HCT116 (cell line): ENCODE data around the gene SETD3. TPM values are rescaled to one million over a fixed set of nuclear protein-coding genes. Genes with fewer than 3 reads are reported as not detected.

Experiments
- ATAC-seq: fragments of 200-7000 bp; cut with Tn5 transposase; 2 replicates; pipeline ENCODE4 v1.9.1; 2020; ENCODE audit warnings: mild to moderate bottlenecking, moderate library complexity
- BruUV-seq: library from RNA; stranded (reverse); fragments of 400-500 nt; replicated peaks from 2 replicates; lab custom pipeline; 2021; lab: Mats Ljungman, UMichigan
- CTCF ChIA-PET: fragments of 300-600 bp; sonication (Branson Sonifier 250); formaldehyde crosslinking; loops from one replicate; lab custom pipeline; 2021; ENCODE audit warnings: antibody characterized with exemption; lab: Charles Lee
- POLR2A ChIA-PET: fragments of 300-600, 350-600 bp; sonication (Branson Sonifier 250); formaldehyde crosslinking; loops from one replicate; lab custom pipeline; 2021; ENCODE audit warnings: antibody characterized with exemption; lab: Charles Lee
- RAD21 ChIA-PET, 2 experiments: fragments of 300-600 bp; sonication (Branson Sonifier 250); formaldehyde crosslinking; loops; one replicate each; lab custom pipeline; 2023; ENCODE audit warnings: low total read pairs in 2 of 2; ENCODE audit not compliant: uncharacterized antibody in 2 of 2, unreplicated experiment in 2 of 2, low non-redundant PET in 1 of 2; lab: Charles Lee
- DNase-seq: peaks from one replicate; pipeline ENCODE4 v3.0.0-alpha.2; 2010; ENCODE audit warnings: low read depth, low spot score
- H2AFZ ChIP-seq: fragments of 200-600 bp; shearing (Covaris generic), sonication (generic); 2 replicates; pipeline ENCODE4 v1.6.1; 2017; ENCODE audit warnings: low read depth, mixed run types, mixed read lengths, antibody characterized with exemption, low read length; ENCODE audit not compliant: poor library complexity, severe bottlenecking
- H3K27ac ChIP-seq: 2 replicates; pipeline ENCODE4 v1.5.1; 2012; ENCODE audit warnings: low read depth, low read length
- H3K27me3 ChIP-seq: fragments of 200-600 bp; sonication (generic); 2 replicates; pipeline ENCODE4 v1.6.1; 2016; ENCODE audit warnings: mixed run types, low read length, mixed read lengths; ENCODE audit not compliant: insufficient read depth
- H3K36me3 ChIP-seq, 2 experiments: fragments of 200-500 bp in 1 of 2; fragments of 200-600 bp in 1 of 2; sonication (Bioruptor generic) in 1 of 2; sonication (generic) in 1 of 2; 2 replicates each; pipeline versions ENCODE4 v1.5.1 to v1.6.1; 2014 to 2016; ENCODE audit warnings: low read length in 2 of 2, inconsistent platforms in 1 of 2, mixed read lengths in 1 of 2, mixed run types in 1 of 2; ENCODE audit not compliant: insufficient read depth in 2 of 2, control insufficient read depth in 1 of 2
- H3K4me1 ChIP-seq, 2 experiments: fragments of 200-600 bp in 1 of 2; sonication (generic) in 1 of 2; 2 replicates each; pipeline versions ENCODE4 v1.5.1 to v1.6.1; 2012 to 2017; ENCODE audit warnings: low read length in 2 of 2, inconsistent platforms in 1 of 2, mild to moderate bottlenecking in 1 of 2, mixed read lengths in 1 of 2, mixed run types in 1 of 2, moderate library complexity in 1 of 2; ENCODE audit not compliant: insufficient read depth in 2 of 2, control insufficient read depth in 1 of 2
- H3K4me2 ChIP-seq: fragments of 200-600 bp; sonication (generic); 2 replicates; pipeline ENCODE4 v1.6.1; 2017; ENCODE audit warnings: mixed run types, low read length, mixed read lengths
- H3K4me3 ChIP-seq, 2 experiments: fragments of 200-600 bp in 1 of 2; sonication (generic) in 1 of 2; replicated peaks in 1 of 2; 2 replicates each; pipeline ENCODE4 v1.5.1; 2011 to 2016; ENCODE audit warnings: low read length in 2 of 2, control low read depth in 1 of 2, low read depth in 1 of 2, mild to moderate bottlenecking in 1 of 2, mixed read lengths in 1 of 2, mixed run types in 1 of 2
- H3K79me2 ChIP-seq: fragments of 200-600 bp; sonication (generic); 2 replicates; pipeline ENCODE4 v1.6.1; 2017; ENCODE audit warnings: mild to moderate bottlenecking, mixed run types, low read length, moderate library complexity, mixed read lengths; ENCODE audit not compliant: insufficient read depth
- H3K9ac ChIP-seq: fragments of 200-600 bp; sonication (generic); 2 replicates; pipeline ENCODE4 v1.6.1; 2016; ENCODE audit warnings: low read length, mixed read lengths
- H3K9me2 ChIP-seq: fragments of 200-600 bp; sonication (generic), shearing (Covaris generic); 2 replicates; pipeline ENCODE4 v1.6.1; 2017; ENCODE audit warnings: mixed run types, mild to moderate bottlenecking, moderate library complexity; ENCODE audit not compliant: insufficient read depth
- H3K9me3 ChIP-seq, 2 experiments: fragments of 200-500 bp in 1 of 2; fragments of 200-600 bp in 1 of 2; sonication (Bioruptor generic) in 1 of 2; sonication (generic) in 1 of 2; 2 replicates each; pipeline ENCODE4 v1.6.1; 2014 to 2017; ENCODE audit warnings: low read length in 2 of 2, mixed read lengths in 2 of 2, inconsistent platforms in 1 of 2, low read depth in 1 of 2, mild to moderate bottlenecking in 1 of 2, mixed run types in 1 of 2, moderate library complexity in 1 of 2; ENCODE audit not compliant: control insufficient read depth in 1 of 2, insufficient read depth in 1 of 2
- H4K20me1 ChIP-seq: fragments of 200-600 bp; sonication (generic), shearing (Covaris generic); 2 replicates; pipeline ENCODE4 v1.6.1; 2017; ENCODE audit warnings: mixed run types, mild to moderate bottlenecking, moderate library complexity; ENCODE audit not compliant: insufficient read depth
- CBX3 ChIP-seq: IDR thresholded peaks from 2 replicates; pipeline ENCODE4 v1.6.1; 2012; ENCODE audit warnings: low read depth
- EGR1 ChIP-seq: IDR thresholded peaks from 2 replicates; pipeline ENCODE4 v1.6.1; 2012; ENCODE audit warnings: low read depth
- EZH2 ChIP-seq: fragments of 200-600 bp; sonication (generic); IDR thresholded peaks from 2 replicates; pipeline ENCODE4 v1.6.1; 2017; ENCODE audit warnings: antibody characterized with exemption, mixed run types
- POLR2A ChIP-seq: IDR thresholded peaks from 2 replicates; pipeline ENCODE4 v1.7.0; 2011; ENCODE audit warnings: borderline replicate concordance; ENCODE audit not compliant: insufficient read depth, insufficient read length; ENCODE audit errors: extremely low read depth
- POLR2AphosphoS5 ChIP-seq: IDR thresholded peaks from 2 replicates; pipeline ENCODE4 v1.6.1; 2011; ENCODE audit warnings: mild to moderate bottlenecking, low read depth, low read length, moderate library complexity
- SIN3A ChIP-seq: IDR thresholded peaks from 2 replicates; pipeline ENCODE4 v1.6.1; 2012; ENCODE audit warnings: low read depth
- TCF7L2 ChIP-seq: IDR thresholded peaks from 2 replicates; pipeline ENCODE4 v1.7.0; 2011; ENCODE audit warnings: borderline replicate concordance, inconsistent platforms; ENCODE audit not compliant: insufficient read depth, insufficient read length; ENCODE audit errors: extremely low read depth
- intact Hi-C: fragments of 100-400 bp; cut with micrococcal nuclease; formaldehyde crosslinking; loops from 2 replicates; pipeline ENCODE4 v1.10.0; 2022
- total RNA-seq: library from RNA; stranded (reverse); gene quantifications from one replicate; pipeline ENCODE4 v1.2.1, GENCODE V29; 2021; ENCODE audit not compliant: unreplicated experiment
- TF ChIP-seq, protein P1 (sequence below), 3 experiments: fragments of 200-600 bp in 1 of 3; sonication (generic) in 1 of 3; IDR thresholded peaks in 2 of 3; conservative IDR thresholded peaks in 1 of 3; 2 replicates each; pipeline ENCODE4 v1.5.1; 2012 to 2017; ENCODE audit warnings: low read depth in 2 of 3, low read length in 2 of 3, antibody characterized with exemption in 1 of 3, borderline replicate concordance in 1 of 3, control low read depth in 1 of 3, mild to moderate bottlenecking in 1 of 3, mixed read lengths in 1 of 3, mixed run types in 1 of 3, moderate library complexity in 1 of 3; ENCODE audit not compliant: insufficient read depth in 1 of 3
- TF ChIP-seq, protein P2 (sequence below): IDR thresholded peaks from 2 replicates; pipeline ENCODE4 v1.6.1; 2012
- TF ChIP-seq, protein P3 (sequence below): IDR thresholded peaks from 2 replicates; pipeline ENCODE4 v1.6.1; 2012
- TF ChIP-seq, protein P4 (sequence below): IDR thresholded peaks from 2 replicates; pipeline ENCODE4 v1.6.1; 2011; ENCODE audit warnings: mild to moderate bottlenecking, low read length, moderate library complexity; ENCODE audit not compliant: insufficient replicate concordance; ENCODE audit errors: extremely low read depth

The SETD3 gene
- total RNA-seq, 1 experiment from 2014 or later = 46.6 TPM

DNA sequence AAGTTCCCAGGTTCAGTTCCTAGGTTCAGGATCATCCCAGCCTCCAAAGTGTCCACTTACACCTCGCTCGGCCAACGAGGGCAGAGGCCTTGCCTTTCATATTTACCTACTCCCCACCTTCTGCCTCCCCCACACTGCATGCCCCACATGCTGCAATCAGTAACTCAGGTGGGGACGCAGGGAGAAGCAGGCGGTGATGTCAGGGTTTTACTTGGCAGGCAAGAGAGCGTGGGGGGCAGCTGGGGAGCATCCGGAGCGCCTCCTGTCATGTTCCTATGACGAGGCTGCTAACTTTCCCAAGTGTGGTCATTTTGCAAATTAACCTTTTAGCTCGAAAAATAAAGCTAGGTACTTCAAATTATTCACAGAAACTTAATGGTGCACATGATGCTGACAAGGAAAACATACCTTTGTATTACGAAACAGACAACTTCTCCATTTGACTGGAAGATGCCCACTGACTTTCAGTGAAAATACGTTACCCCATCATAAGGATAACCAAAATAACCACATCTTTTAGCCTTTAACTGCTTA lies 53.8 kb downstream of the SETD3 start:
- Histone ChIP-seq H3K27ac (no peak overlapping the region), H3K4me2 (no peak overlapping the region), H3K9me3 (peaks cover 5 to 11% of the 10 kb centered on the region in 2 experiments; a peak in 3 of 4 replicates), H3K4me1 (no peaks in the 10 kb centered on the region), H3K9ac (no peak overlapping the region), H3K79me2 (0 out of 2 replicates have a peak, but pooled peaks cover 3% of the 10 kb centered on the region), H3K9me2 (no peaks in the 10 kb centered on the region), H2AFZ (no peak overlapping the region), H4K20me1 (no peaks in the 10 kb centered on the region), H3K36me3 (peaks cover 0 to 19% of the 10 kb centered on the region in 2 experiments; a peak in 1 of 4 replicates), H3K27me3 (no peaks in the 10 kb centered on the region), H3K4me3 (no peak overlapping the region)
- intact Hi-C loops = no loop called here
- DNase-seq = no peak
- BruUV-seq = no TSS peak
- RAD21 ChIA-PET = no interaction called here
- POLR2A ChIA-PET = no interaction called here
- CTCF ChIA-PET = interaction anchor here (1.1 kb wide), 1 partner anchor 34 kb away, joined by 3 read pairs; no protein-coding TSS in a partner anchor
- no peak for ATAC-seq
- TF ChIP-seq, protein P1, sequence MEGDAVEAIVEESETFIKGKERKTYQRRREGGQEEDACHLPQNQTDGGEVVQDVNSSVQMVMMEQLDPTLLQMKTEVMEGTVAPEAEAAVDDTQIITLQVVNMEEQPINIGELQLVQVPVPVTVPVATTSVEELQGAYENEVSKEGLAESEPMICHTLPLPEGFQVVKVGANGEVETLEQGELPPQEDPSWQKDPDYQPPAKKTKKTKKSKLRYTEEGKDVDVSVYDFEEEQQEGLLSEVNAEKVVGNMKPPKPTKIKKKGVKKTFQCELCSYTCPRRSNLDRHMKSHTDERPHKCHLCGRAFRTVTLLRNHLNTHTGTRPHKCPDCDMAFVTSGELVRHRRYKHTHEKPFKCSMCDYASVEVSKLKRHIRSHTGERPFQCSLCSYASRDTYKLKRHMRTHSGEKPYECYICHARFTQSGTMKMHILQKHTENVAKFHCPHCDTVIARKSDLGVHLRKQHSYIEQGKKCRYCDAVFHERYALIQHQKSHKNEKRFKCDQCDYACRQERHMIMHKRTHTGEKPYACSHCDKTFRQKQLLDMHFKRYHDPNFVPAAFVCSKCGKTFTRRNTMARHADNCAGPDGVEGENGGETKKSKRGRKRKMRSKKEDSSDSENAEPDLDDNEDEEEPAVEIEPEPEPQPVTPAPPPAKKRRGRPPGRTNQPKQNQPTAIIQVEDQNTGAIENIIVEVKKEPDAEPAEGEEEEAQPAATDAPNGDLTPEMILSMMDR (IDR thresholded peaks at IDR 0.05 in 2 of 3, conservative IDR thresholded peaks at IDR 0.05 in 1 of 3; ENCODE audit: borderline replicate concordance in 1 of 3, insufficient read depth in 1 of 3, low read depth in 2 of 3, low read length in 2 of 3) = no peak
- TF ChIP-seq EZH2 = no peak

DNA sequence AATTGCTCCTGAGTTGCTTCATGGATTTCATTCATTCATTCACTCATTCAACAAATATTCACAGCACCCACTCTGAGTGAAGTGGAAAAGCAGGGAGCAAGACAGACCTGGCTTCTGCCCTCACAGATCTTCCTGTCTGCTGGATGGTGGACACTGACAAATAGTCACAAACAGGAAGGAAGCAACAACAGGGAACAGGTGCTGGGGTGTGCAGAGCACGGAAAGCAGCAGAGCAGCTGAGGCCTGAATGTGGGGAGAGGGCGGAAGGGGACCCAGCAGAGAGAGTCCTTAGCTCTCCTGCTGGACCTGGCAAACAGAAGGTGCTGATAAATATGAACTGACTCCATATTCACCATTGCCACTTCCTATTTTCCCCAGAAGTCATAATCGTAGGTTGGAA lies 54.4 kb downstream of the SETD3 start:
- no peak for DNase-seq
- no peaks in the 10 kb centered on the region for H3K27me3 ChIP-seq
- peaks cover 5 to 11% of the 10 kb centered on the region in 2 experiments; a peak in 3 of 4 replicates for H3K9me3 ChIP-seq
- H4K20me1 ChIP-seq = no peaks in the 10 kb centered on the region
- no peak overlapping the region for H3K4me2 ChIP-seq
- no peak for ATAC-seq
- no peak overlapping the region for H3K4me3 ChIP-seq
- intact Hi-C loops = no loop called here
- BruUV-seq = no TSS peak
- peaks cover 0 to 19% of the 10 kb centered on the region in 2 experiments; a peak in 1 of 4 replicates for H3K36me3 ChIP-seq
- no peaks in the 10 kb centered on the region for H3K4me1 ChIP-seq
- ChIA-PET CTCF (interaction anchor here (1.7 kb wide), 1 partner anchor 10 kb away, joined by 5 read pairs; no protein-coding TSS in a partner anchor), RAD21 (no interaction called here), POLR2A (no interaction called here)
- no peak overlapping the region for H2AFZ ChIP-seq
- no peaks in the 10 kb centered on the region for H3K9me2 ChIP-seq
- no peak overlapping the region for H3K27ac ChIP-seq
- no peak overlapping the region for H3K9ac ChIP-seq
- H3K79me2 ChIP-seq = 0 out of 2 replicates have a peak, but pooled peaks cover 3% of the 10 kb centered on the region
- TF ChIP-seq, protein P2, sequence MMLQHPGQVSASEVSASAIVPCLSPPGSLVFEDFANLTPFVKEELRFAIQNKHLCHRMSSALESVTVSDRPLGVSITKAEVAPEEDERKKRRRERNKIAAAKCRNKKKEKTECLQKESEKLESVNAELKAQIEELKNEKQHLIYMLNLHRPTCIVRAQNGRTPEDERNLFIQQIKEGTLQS = no peak
- TF ChIP-seq, protein P3, sequence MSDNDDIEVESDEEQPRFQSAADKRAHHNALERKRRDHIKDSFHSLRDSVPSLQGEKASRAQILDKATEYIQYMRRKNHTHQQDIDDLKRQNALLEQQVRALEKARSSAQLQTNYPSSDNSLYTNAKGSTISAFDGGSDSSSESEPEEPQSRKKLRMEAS = no peak
- TF ChIP-seq POLR2AphosphoS5 (no peak), SIN3A (no peak), EZH2 (no peak), CBX3 (no peak), TCF7L2 (no peak), POLR2A (no peak), EGR1 (no peak)
- TF ChIP-seq, protein P4, sequence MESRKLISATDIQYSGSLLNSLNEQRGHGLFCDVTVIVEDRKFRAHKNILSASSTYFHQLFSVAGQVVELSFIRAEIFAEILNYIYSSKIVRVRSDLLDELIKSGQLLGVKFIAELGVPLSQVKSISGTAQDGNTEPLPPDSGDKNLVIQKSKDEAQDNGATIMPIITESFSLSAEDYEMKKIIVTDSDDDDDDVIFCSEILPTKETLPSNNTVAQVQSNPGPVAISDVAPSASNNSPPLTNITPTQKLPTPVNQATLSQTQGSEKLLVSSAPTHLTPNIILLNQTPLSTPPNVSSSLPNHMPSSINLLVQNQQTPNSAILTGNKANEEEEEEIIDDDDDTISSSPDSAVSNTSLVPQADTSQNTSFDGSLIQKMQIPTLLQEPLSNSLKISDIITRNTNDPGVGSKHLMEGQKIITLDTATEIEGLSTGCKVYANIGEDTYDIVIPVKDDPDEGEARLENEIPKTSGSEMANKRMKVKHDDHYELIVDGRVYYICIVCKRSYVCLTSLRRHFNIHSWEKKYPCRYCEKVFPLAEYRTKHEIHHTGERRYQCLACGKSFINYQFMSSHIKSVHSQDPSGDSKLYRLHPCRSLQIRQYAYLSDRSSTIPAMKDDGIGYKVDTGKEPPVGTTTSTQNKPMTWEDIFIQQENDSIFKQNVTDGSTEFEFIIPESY = no peak
